HCT116 (cell line): ENCODE measurements around the gene UBE2L3. TPM values are rescaled to one million over a fixed set of nuclear protein-coding genes. Genes with fewer than 3 reads are reported as not detected.

Experiments used
- ATAC-seq: fragments of 200-7000 bp; cut with Tn5 transposase; 2 replicates; pipeline ENCODE4 v1.9.1; 2020; ENCODE audit warnings: mild to moderate bottlenecking, moderate library complexity
- BruUV-seq: library from RNA; stranded (reverse); fragments of 400-500 nt; replicated peaks from 2 replicates; lab custom pipeline; 2021; lab: Mats Ljungman, UMichigan
- CTCF ChIA-PET: fragments of 300-600 bp; sonication (Branson Sonifier 250); formaldehyde crosslinking; loops from one replicate; lab custom pipeline; 2021; ENCODE audit warnings: antibody characterized with exemption; lab: Charles Lee
- POLR2A ChIA-PET: fragments of 300-600, 350-600 bp; sonication (Branson Sonifier 250); formaldehyde crosslinking; loops from one replicate; lab custom pipeline; 2021; ENCODE audit warnings: antibody characterized with exemption; lab: Charles Lee
- RAD21 ChIA-PET, 2 experiments: fragments of 300-600 bp; sonication (Branson Sonifier 250); formaldehyde crosslinking; loops; one replicate each; lab custom pipeline; 2023; ENCODE audit warnings: low total read pairs in 2 of 2; ENCODE audit not compliant: uncharacterized antibody in 2 of 2, unreplicated experiment in 2 of 2, low non-redundant PET in 1 of 2; lab: Charles Lee
- DNase-seq: peaks from one replicate; pipeline ENCODE4 v3.0.0-alpha.2; 2010; ENCODE audit warnings: low read depth, low spot score
- H2AFZ ChIP-seq: fragments of 200-600 bp; shearing (Covaris generic), sonication (generic); 2 replicates; pipeline ENCODE4 v1.6.1; 2017; ENCODE audit warnings: low read depth, mixed run types, mixed read lengths, antibody characterized with exemption, low read length; ENCODE audit not compliant: poor library complexity, severe bottlenecking
- H3K27ac ChIP-seq: 2 replicates; pipeline ENCODE4 v1.5.1; 2012; ENCODE audit warnings: low read depth, low read length
- H3K27me3 ChIP-seq: fragments of 200-600 bp; sonication (generic); 2 replicates; pipeline ENCODE4 v1.6.1; 2016; ENCODE audit warnings: mixed run types, low read length, mixed read lengths; ENCODE audit not compliant: insufficient read depth
- H3K36me3 ChIP-seq, 2 experiments: fragments of 200-500 bp in 1 of 2; fragments of 200-600 bp in 1 of 2; sonication (Bioruptor generic) in 1 of 2; sonication (generic) in 1 of 2; 2 replicates each; pipeline versions ENCODE4 v1.5.1 to v1.6.1; 2014 to 2016; ENCODE audit warnings: low read length in 2 of 2, inconsistent platforms in 1 of 2, mixed read lengths in 1 of 2, mixed run types in 1 of 2; ENCODE audit not compliant: insufficient read depth in 2 of 2, control insufficient read depth in 1 of 2
- H3K4me1 ChIP-seq, 2 experiments: fragments of 200-600 bp in 1 of 2; sonication (generic) in 1 of 2; 2 replicates each; pipeline versions ENCODE4 v1.5.1 to v1.6.1; 2012 to 2017; ENCODE audit warnings: low read length in 2 of 2, inconsistent platforms in 1 of 2, mild to moderate bottlenecking in 1 of 2, mixed read lengths in 1 of 2, mixed run types in 1 of 2, moderate library complexity in 1 of 2; ENCODE audit not compliant: insufficient read depth in 2 of 2, control insufficient read depth in 1 of 2
- H3K4me2 ChIP-seq: fragments of 200-600 bp; sonication (generic); 2 replicates; pipeline ENCODE4 v1.6.1; 2017; ENCODE audit warnings: mixed run types, low read length, mixed read lengths
- H3K4me3 ChIP-seq, 2 experiments: fragments of 200-600 bp in 1 of 2; sonication (generic) in 1 of 2; replicated peaks in 1 of 2; 2 replicates each; pipeline ENCODE4 v1.5.1; 2011 to 2016; ENCODE audit warnings: low read length in 2 of 2, control low read depth in 1 of 2, low read depth in 1 of 2, mild to moderate bottlenecking in 1 of 2, mixed read lengths in 1 of 2, mixed run types in 1 of 2
- H3K79me2 ChIP-seq: fragments of 200-600 bp; sonication (generic); 2 replicates; pipeline ENCODE4 v1.6.1; 2017; ENCODE audit warnings: mild to moderate bottlenecking, mixed run types, low read length, moderate library complexity, mixed read lengths; ENCODE audit not compliant: insufficient read depth
- H3K9ac ChIP-seq: fragments of 200-600 bp; sonication (generic); 2 replicates; pipeline ENCODE4 v1.6.1; 2016; ENCODE audit warnings: low read length, mixed read lengths
- H3K9me2 ChIP-seq: fragments of 200-600 bp; sonication (generic), shearing (Covaris generic); 2 replicates; pipeline ENCODE4 v1.6.1; 2017; ENCODE audit warnings: mixed run types, mild to moderate bottlenecking, moderate library complexity; ENCODE audit not compliant: insufficient read depth
- H3K9me3 ChIP-seq, 2 experiments: fragments of 200-500 bp in 1 of 2; fragments of 200-600 bp in 1 of 2; sonication (Bioruptor generic) in 1 of 2; sonication (generic) in 1 of 2; 2 replicates each; pipeline ENCODE4 v1.6.1; 2014 to 2017; ENCODE audit warnings: low read length in 2 of 2, mixed read lengths in 2 of 2, inconsistent platforms in 1 of 2, low read depth in 1 of 2, mild to moderate bottlenecking in 1 of 2, mixed run types in 1 of 2, moderate library complexity in 1 of 2; ENCODE audit not compliant: control insufficient read depth in 1 of 2, insufficient read depth in 1 of 2
- H4K20me1 ChIP-seq: fragments of 200-600 bp; sonication (generic), shearing (Covaris generic); 2 replicates; pipeline ENCODE4 v1.6.1; 2017; ENCODE audit warnings: mixed run types, mild to moderate bottlenecking, moderate library complexity; ENCODE audit not compliant: insufficient read depth
- CBX3 ChIP-seq: IDR thresholded peaks from 2 replicates; pipeline ENCODE4 v1.6.1; 2012; ENCODE audit warnings: low read depth
- EGR1 ChIP-seq: IDR thresholded peaks from 2 replicates; pipeline ENCODE4 v1.6.1; 2012; ENCODE audit warnings: low read depth
- ELF1 ChIP-seq: IDR thresholded peaks from 2 replicates; pipeline ENCODE4 v1.6.1; 2012; ENCODE audit warnings: low read depth, borderline replicate concordance
- EZH2 ChIP-seq: fragments of 200-600 bp; sonication (generic); IDR thresholded peaks from 2 replicates; pipeline ENCODE4 v1.6.1; 2017; ENCODE audit warnings: antibody characterized with exemption, mixed run types
- POLR2A ChIP-seq: IDR thresholded peaks from 2 replicates; pipeline ENCODE4 v1.7.0; 2011; ENCODE audit warnings: borderline replicate concordance; ENCODE audit not compliant: insufficient read depth, insufficient read length; ENCODE audit errors: extremely low read depth
- SIN3A ChIP-seq: IDR thresholded peaks from 2 replicates; pipeline ENCODE4 v1.6.1; 2012; ENCODE audit warnings: low read depth
- SP1 ChIP-seq: IDR thresholded peaks from 2 replicates; pipeline ENCODE4 v1.6.1; 2012; ENCODE audit warnings: low read depth
- SRF ChIP-seq: IDR thresholded peaks from 2 replicates; pipeline ENCODE4 v1.6.1; 2012; ENCODE audit warnings: low read depth
- ZFX ChIP-seq: fragments of 450-650 bp; IDR thresholded peaks from 2 replicates; pipeline ENCODE4 v1.6.1; 2017
- ZNF274 ChIP-seq: fragments of 200-500 bp; sonication (Bioruptor generic); IDR thresholded peaks from 2 replicates; pipeline ENCODE4 v1.6.1; 2014; ENCODE audit warnings: mild to moderate bottlenecking, low read depth, low read length, inconsistent platforms
- intact Hi-C: fragments of 100-400 bp; cut with micrococcal nuclease; formaldehyde crosslinking; loops from 2 replicates; pipeline ENCODE4 v1.10.0; 2022
- total RNA-seq: library from RNA; stranded (reverse); gene quantifications from one replicate; pipeline ENCODE4 v1.2.1, GENCODE V29; 2021; ENCODE audit not compliant: unreplicated experiment
- TF ChIP-seq, protein P1 (sequence below), 3 experiments: fragments of 200-600 bp in 1 of 3; sonication (generic) in 1 of 3; IDR thresholded peaks in 2 of 3; conservative IDR thresholded peaks in 1 of 3; 2 replicates each; pipeline ENCODE4 v1.5.1; 2012 to 2017; ENCODE audit warnings: low read depth in 2 of 3, low read length in 2 of 3, antibody characterized with exemption in 1 of 3, borderline replicate concordance in 1 of 3, control low read depth in 1 of 3, mild to moderate bottlenecking in 1 of 3, mixed read lengths in 1 of 3, mixed run types in 1 of 3, moderate library complexity in 1 of 3; ENCODE audit not compliant: insufficient read depth in 1 of 3
- TF ChIP-seq, protein P2 (sequence below): IDR thresholded peaks from 2 replicates; pipeline ENCODE4 v1.6.1; 2012

UBE2L3 gene
- total RNA-seq, 1 experiment from 2014 or later = 55.6 TPM

DNA sequence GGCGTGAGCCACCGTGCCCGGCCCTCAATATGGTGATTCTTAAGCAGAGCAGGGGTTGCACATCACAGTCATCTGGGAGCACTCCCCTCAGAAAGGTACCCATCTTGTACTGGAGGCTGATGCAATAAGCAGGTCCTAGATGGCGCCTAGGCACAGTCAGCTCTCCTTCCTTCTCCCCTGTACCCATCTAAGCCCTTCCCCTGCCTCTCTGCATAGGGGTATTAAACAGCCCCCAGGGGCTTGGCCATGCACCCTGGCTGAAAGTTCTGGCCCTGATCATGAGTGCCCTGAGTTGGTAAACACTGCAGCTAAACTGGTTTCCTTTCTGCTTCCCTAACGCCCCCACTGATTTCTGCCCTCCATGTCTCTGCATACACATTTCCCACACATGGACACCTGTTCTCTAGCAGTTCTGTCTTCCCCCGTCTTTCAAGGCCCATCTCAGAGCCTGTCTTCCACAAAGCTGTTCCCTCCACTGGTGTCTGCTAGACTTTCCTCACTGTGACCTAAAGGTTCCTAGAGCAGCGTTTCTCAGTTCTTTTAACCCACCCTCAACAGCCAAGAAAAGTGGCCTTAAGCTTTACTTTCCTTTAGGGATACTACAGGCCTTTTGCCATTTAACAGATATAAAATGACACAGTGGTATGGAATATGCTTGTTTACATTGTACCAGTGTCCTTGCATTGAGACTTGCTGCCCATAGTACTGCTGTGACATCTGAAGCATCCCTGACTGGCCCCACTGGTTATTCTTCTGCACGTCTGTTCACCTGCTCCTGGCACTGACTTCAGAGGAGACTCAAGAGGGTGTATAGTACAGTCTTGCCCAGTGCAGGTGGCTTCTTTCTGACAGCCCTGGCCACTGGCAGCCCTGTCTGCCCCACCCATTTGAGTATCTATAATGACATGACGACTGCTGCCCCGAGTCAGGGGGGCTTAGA is 15.6 kb downstream of the UBE2L3 start:
- no peak for DNase-seq
- intact Hi-C loops = no loop called here
- Histone ChIP-seq H3K4me2 (no peak overlapping the region), H4K20me1 (peaks cover 20% of the 10 kb centered on the region; the same call in 1 of the 2 replicates), H3K27me3 (no peaks in the 10 kb centered on the region), H3K9me2 (no peaks in the 10 kb centered on the region), H3K4me3 (no peak overlapping the region), H3K79me2 (peaks cover 98% of the 10 kb centered on the region), H3K27ac (no peak overlapping the region; the same call in 1 of the 2 replicates), H3K4me1 (peaks cover 0 to 3% of the 10 kb centered on the region in 2 experiments; a peak in 1 of 4 replicates), H3K36me3 (0 out of 4 replicates have a peak, but pooled peaks cover 0 to 3% of the 10 kb centered on the region in 2 experiments), H3K9me3 (no peaks in the 10 kb centered on the region), H3K9ac (no peak overlapping the region), H2AFZ (no peak overlapping the region)
- ChIA-PET CTCF (no interaction called here), POLR2A (no interaction called here), RAD21 (no interaction called here)
- no peak for ATAC-seq
- no TSS peak for BruUV-seq
- no peak for TF ChIP-seq SRF
- TF ChIP-seq SIN3A = no peak
- TF ChIP-seq, protein P1, sequence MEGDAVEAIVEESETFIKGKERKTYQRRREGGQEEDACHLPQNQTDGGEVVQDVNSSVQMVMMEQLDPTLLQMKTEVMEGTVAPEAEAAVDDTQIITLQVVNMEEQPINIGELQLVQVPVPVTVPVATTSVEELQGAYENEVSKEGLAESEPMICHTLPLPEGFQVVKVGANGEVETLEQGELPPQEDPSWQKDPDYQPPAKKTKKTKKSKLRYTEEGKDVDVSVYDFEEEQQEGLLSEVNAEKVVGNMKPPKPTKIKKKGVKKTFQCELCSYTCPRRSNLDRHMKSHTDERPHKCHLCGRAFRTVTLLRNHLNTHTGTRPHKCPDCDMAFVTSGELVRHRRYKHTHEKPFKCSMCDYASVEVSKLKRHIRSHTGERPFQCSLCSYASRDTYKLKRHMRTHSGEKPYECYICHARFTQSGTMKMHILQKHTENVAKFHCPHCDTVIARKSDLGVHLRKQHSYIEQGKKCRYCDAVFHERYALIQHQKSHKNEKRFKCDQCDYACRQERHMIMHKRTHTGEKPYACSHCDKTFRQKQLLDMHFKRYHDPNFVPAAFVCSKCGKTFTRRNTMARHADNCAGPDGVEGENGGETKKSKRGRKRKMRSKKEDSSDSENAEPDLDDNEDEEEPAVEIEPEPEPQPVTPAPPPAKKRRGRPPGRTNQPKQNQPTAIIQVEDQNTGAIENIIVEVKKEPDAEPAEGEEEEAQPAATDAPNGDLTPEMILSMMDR (IDR thresholded peaks at IDR 0.05 in 2 of 3, conservative IDR thresholded peaks at IDR 0.05 in 1 of 3; ENCODE audit: borderline replicate concordance in 1 of 3, insufficient read depth in 1 of 3, low read depth in 2 of 3, low read length in 2 of 3) = no peak
- no peak for TF ChIP-seq EZH2

DNA sequence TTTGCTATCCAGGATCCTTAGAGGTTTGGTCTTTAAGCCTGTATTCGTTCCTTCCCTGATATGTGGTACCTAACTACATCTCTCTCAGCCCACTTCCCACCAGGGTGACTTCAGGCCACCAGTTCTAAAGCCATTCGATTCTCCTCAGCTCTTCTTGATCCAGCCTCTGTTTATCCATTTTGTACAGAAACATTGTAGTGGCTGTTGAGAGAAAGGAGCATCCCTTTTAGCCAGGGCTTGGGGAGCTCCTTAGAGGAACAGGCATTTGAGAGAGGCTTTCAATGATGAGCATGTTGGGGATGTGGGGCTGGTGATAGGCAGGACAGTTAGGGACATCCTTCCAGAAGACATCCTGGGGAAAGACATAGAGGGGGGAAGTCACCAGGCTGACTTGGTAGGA is 17.9 kb downstream of the UBE2L3 start:
- POLR2A ChIA-PET = interaction anchor here (1.0 kb wide), 1 partner anchor 12 kb away, joined by 3 read pairs; no protein-coding TSS in a partner anchor
- no peak for ATAC-seq
- H3K27ac ChIP-seq = no peak overlapping the region
- H4K20me1 ChIP-seq = peaks cover 16% of the 10 kb centered on the region; the same call in 1 of the 2 replicates
- no peak overlapping the region for H2AFZ ChIP-seq
- peaks cover 98% of the 10 kb centered on the region for H3K79me2 ChIP-seq
- no peak for DNase-seq
- RAD21 ChIA-PET = no interaction called here
- CTCF ChIA-PET = no interaction called here
- H3K9me3 ChIP-seq = no peaks in the 10 kb centered on the region
- H3K9me2 ChIP-seq = no peaks in the 10 kb centered on the region
- peaks cover 0 to 3% of the 10 kb centered on the region in 2 experiments; a peak in 1 of 4 replicates for H3K4me1 ChIP-seq
- TF ChIP-seq, protein P2, sequence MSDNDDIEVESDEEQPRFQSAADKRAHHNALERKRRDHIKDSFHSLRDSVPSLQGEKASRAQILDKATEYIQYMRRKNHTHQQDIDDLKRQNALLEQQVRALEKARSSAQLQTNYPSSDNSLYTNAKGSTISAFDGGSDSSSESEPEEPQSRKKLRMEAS = no peak
- TF ChIP-seq POLR2A (no peak), ZNF274 (no peak), EZH2 (no peak), ELF1 (no peak), ZFX (no peak), CBX3 (no peak), EGR1 (no peak), SP1 (no peak)
- TF ChIP-seq, protein P1 (IDR thresholded peaks at IDR 0.05 in 2 of 3, conservative IDR thresholded peaks at IDR 0.05 in 1 of 3; ENCODE audit: borderline replicate concordance in 1 of 3, insufficient read depth in 1 of 3, low read depth in 2 of 3, low read length in 2 of 3) = no peak
- no peak overlapping the region for H3K9ac ChIP-seq
- no peak overlapping the region for H3K4me3 ChIP-seq
- no peaks in the 10 kb centered on the region for H3K27me3 ChIP-seq
- H3K4me2 ChIP-seq = no peak overlapping the region
- no TSS peak for BruUV-seq
- 0 out of 4 replicates have a peak, but pooled peaks cover 0 to 3% of the 10 kb centered on the region in 2 experiments for H3K36me3 ChIP-seq
- intact Hi-C loops = no loop called here
